LHCN-M2 (cell line): ENCODE data around the gene FAM149B1. TPM values are rescaled to one million over a fixed set of nuclear protein-coding genes. Genes with fewer than 3 reads are reported as not detected.
A peak's percentile ranks its signal among the peaks of the same experiment; 100 is the strongest.
"Not testable (repeated sequence)": the region's sequence is repeated elsewhere in the genome, so short reads cannot be mapped to it uniquely, and the experiment has no call there.

Experiments used
- DNase-seq: peaks from one replicate; pipeline ENCODE4 v3.0.0-alpha.2; 2012; ENCODE audit warnings: low read depth
- total RNA-seq: library from RNA; depleted of rRNA; stranded (reverse); fragments of >200 nt; gene quantifications from 2 replicates; pipeline ENCODE4 v1.2.3, GENCODE V29; 2014

Gene FAM149B1
- total RNA-seq, 1 experiment from 2014 or later: 16.2 TPM

DNA sequence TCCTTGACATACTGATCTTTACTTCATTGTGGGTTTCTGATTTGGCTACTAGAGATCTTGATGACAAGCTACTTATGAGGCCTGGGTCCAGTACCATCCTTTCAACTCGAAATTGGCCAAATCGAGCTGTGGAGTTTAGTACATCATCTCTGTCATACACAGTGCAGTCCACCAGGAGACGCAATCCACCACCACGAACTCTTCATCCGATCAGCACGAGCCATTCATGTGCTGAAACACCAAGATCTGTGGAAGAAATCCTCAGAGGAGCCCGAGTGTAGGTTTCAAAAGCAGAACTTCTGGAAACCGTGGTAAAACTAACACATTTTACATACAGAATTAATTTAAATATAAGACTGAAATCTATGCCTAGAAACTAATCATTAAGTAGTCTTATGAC, 65.0 kb downstream of the FAM149B1 start:
- DNase-seq: no peak

DNA sequence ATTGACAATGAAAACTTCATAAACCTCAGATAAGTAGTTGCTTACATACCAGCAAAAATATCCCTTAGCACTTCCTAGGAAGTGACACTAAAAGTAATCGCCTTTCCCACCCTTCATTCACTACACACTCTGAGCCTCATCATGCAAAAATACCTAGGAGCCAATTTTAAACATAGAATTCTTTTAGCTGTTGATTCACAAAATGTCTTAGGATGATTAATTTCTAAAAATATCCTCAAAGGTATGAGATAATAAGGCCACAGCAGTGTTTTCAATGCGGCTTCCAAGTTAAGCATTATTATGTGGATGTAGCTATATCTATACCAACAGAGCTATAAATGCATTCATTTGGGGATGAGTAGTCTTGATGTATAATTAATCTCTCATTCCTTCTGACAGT, 66.0 kb downstream of the FAM149B1 start:
- no peak for DNase-seq

- no peak for DNase-seq
These were observed 66.8 kb downstream of the FAM149B1 start for GRCh38 chr10:73234695-73235094.

DNA sequence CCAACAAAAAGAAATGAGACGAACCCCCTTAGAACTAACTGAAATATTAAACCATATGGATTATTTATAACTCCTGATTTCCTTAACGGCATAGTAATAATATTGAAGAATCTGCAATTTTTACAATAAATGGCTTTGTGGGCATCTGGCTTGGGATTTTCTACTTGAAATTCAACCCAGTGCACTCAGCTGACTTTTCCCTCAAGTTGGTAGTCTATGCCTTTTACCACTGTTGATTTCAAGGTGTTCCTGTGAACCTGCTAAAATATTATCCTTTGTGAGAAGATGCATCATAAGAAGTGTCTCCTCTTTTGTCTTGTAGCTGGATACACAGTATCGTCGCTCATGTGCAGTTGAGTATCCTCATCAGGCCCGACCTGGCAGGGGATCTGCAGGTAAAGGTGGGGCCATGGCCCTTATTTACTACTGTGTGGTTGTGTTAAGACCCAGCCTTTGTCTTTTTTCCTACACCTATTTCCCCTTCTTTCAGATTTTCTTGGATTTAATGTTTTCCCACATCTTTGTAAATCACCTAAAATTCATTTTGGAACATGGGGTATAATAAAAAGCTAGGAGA, 71.2 kb downstream of the FAM149B1 start:
- DNase-seq: no peak

DNA sequence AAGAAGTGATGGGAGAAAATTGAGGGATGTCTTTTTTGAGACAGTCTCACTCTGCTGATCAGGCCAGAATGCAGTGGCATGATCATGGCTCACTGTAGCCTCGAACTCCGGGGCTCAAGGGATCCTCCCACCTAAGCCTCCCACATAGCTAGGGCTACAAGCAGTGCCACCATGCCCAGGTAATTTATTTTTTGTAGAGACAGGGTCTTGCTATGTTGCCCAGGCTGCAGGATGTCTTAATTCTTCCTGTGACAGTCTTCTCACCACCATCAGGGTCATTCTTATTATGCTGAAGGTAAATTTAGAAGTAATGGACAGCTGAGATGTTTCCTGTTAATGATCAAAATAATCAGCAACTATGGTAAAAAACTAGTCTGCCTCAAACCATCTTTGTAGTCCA, 72.0 kb downstream of the FAM149B1 start:
- no peak for DNase-seq

DNA sequence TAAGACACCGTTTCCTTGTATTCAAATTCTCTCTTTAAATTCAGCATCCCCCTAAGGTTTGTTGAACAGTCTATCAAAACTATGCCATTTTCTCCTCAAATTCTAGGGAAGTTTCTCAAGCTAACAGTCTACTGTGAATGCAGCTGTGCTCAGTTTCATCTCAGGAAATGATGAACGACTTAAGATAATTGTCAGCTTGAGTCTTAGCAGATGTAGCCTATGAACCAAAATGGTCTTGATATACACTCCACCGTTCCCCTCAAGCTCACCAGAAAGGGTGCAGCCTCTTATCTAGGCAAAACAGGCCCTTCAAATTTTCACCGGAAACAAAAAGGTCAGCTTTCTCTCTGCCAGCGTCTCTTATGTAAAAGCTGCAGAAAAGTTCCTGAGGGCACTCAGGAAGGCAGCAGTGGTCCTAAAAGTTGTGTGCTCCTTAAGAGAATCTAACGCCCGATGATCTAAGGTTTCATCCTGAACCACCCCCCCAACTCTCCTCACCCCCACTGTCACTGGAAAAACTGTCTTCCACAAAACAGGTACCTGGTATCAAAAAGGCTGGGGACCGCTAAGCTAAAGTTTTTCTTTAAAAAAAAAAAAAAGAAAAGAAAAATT, 77.1 kb downstream of the FAM149B1 start:
- no peak for DNase-seq

- DNase-seq: no peak
These were observed 78.4 kb downstream of the FAM149B1 start for GRCh38 chr10:73246322-73246645.

DNA sequence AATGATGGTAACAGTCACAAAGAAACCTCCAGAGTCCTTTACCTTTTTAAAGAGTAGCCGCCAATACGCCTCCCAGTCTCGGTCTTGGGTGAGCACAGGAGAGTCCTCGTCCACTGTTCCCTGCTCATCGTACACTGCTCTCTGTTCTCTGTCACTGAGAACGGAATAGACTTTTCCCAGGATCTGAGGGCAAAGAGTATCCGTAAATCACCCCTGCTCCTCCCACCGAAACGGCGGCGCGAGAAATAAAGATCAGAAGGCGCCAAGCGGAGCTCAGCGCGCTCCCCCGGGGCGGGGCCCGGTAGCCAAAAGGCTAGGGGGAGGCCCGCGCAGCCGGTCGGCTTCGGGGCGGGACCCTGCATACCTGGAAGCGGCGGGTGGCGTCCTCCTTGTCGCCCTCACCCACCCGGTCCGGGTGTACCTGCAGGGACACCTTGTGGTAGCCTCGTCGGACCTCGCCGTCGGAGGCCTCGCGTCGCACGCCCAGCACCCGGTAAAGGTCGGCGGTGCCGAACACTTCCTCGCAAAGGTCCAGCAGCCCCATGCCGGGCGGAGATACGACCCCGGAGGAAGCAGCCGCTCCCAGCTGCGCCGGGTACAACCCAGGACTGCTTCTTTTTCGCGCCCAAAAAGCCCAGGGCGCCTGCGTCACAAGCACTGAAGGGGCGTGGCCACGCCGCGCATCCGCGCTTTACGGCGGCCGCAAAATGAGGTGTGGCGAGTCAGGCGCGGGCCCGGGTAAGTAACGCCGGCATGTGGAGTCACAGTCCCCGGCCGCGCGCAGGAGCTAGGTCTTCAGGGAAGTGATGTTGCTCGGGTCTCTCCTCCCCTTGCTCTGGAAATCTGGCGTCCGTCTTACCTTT, 79.0 kb downstream of the FAM149B1 start, which contains the start of gene DNAJC9:
Gene DNAJC9, minus strand, starts transcription at position 610 of the 863 bp plus-strand sequence. Its CDS starts 66 bp downstream, at position 544.
- peak; percentile 94 for DNase-seq

GRCh38 chr10:73247509-73248258, 79.8 kb downstream of the FAM149B1 start:
- DNase-seq: no peak

DNA sequence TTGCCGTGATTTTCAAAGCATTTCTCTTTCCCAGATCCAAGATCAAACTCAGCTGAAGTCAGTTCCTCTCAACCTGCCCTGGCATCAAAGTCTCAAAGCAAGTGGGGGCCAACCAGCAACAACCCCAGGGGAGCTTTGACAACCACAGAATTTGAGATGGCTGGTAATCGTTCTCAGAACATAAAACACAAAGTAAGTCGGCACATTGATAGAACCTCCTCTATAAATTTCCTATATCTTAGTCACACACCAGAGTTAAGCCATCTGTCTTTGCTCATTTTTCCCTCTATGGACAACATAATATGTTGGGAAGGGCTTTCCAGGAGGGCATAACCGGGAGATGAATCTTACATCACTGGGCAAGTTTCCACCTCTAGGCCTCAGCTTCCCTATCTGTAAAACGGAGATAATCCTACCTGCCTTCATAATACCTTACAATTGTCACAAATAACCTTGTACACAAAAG, 80.4 kb downstream of the FAM149B1 start:
- DNase-seq: peak; percentile 27

DNA sequence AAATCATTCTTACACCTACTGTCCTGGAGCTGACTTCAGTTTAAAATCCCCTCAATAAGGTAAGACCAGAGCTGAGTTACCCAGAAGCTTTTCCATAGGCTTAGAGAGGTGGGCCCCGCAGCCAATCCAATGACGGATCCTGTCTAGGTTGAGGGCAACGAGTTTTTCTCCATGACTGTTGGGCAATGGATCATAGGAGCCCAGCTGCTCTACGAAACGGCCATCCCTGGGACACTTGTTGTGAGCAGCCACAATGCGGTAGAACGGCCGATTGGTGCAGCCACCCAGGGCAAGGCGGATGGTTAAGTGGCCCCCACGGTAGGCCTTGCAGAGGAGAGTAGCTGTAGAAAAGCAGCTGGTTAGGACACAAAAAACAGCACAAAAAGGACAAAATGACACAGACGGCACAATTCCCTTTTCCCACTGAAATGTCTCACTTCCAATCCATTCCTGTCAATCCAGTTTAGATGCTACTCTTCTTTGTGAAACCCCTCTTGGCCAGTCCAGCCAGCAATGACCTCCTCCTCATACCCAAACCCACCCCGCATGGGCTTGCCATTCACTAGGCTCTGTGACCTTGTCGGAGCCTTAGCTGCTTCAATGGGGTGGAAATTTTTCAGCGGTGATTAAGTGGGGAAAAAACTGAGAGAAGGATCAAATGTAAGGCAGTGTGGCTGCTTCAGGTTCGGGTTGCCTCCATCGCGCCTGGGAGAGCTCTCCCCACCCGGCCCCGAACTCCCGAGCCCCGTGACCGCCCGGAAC, 83.9 kb downstream of the FAM149B1 start:
- DNase-seq: peak; percentile 20

DNA sequence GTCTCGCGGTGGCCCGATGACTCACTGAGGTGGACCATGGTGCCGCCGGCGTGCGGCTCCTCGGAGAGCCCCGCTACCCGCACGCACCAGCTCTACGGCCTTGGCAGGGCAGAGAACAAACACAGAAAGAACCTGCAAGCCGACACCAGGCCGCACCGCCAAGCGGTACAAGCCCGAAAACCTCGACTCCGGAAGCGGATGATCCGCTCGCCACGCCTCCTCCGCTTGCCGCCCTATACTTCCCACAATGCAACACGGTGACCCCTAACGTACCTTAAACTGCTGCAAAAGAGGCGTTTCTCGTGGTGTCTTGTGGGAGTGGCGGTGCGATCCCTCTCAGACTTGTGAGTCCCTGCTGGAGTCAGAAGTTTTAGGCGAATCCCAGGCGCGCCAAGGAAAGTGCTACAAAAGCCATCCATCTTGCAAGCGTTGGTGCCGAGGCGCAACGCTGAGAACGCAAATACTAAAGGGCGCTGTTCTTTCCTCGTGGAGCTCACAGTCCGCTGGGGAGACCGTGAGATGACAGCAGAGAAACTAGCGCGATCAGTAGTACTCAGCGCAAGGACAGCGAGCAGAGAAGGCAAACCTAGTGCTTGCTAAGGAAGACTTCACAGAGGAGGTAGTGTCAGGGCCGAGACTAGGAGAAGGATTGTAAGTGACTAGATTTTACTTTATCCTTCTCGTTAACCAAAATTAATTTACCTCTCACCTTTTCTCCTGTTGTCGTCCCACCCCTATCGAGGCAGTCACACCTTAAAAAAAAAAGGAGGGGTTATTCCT, 84.7 kb downstream of the FAM149B1 start, which contains the start of gene MRPS16:
Gene MRPS16, minus strand, starts transcription at position 200 of the 780 bp plus-strand sequence. Its CDS starts 162 bp downstream, at position 38.
- peak; percentile 98 for DNase-seq

- DNase-seq: no peak
These were observed 85.3 kb downstream of the FAM149B1 start for GRCh38 chr10:73253225-73253555.

DNA sequence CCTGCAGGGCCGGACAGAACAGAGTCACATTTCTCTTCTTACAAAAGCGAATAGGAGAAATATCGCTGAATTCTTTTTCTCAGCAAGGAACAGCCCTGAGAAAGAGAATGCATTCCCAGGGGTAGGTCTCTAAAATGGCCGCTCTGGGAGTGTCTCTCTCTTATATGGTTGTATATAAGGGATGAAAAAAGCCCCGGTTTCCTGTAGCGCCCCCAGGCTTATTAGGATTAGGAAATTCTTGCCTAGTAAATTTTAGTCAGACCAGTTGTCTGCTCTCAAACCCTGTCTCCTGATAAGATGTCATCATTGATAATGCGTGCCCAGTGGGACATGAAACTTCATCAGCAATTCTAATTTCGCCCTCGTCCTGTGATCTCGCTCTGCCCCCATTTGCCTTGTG, 90.7 kb downstream of the FAM149B1 start:
- DNase-seq: not testable (repeated sequence)

GRCh38 chr10:73261362-73261995, 93.6 kb downstream of the FAM149B1 start:
- no peak for DNase-seq

GRCh38 chr10:73262105-73262730, 94.3 kb downstream of the FAM149B1 start:
- peak; percentile 92 for DNase-seq

- DNase-seq: no peak
These were observed 95.1 kb downstream of the FAM149B1 start for GRCh38 chr10:73262880-73263555.

DNA sequence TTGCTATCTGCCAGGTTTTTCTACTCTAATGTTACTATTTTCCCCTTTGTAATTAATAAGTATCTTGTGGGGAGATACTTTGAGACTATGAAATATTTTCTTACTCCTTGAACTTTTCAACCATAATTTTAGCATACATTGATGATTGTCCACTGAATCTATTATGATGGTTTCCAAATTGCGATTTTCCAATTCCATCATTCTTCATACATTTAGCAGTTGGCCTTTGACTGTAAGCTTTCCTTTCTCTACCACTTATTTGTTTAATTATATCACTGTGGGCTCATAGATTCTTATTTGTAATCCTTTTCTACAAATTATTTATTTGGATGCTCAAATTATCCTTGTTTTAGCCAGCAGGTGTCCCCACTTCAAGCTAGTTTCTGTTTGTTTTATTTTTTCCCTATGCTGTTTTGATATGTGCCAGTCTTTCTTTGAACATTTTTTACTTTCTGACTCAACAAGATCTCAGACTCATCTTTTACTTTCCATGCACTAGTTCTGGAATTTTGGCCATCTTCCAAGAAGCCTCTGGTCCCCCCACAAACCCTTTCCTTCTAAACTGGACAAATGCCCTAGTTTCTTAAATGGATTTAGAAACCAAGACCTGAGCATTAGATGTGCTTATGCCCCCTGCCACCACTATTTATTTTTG, 95.9 kb downstream of the FAM149B1 start:
- peak; percentile 68 for DNase-seq
